ENCODE results near the gene RASGEF1C.

DNA sequence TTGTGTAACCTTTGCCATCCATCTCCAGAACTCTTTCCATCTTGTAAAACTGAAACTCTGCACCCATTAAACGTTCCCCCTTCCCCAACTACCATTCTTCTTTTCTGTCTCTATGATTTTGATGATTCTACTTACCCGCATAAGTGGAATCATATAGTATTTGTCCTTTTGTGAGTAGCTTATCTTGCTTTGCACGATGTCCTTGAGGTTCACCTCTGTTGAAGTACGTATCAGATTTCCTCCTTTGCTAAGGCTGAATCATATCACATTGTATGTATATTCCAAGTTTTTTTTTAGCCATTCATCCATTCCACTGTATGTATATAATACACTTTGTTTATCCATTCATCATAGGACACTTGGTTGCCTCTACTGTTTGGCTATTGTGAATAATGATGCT lies 134.5 kb downstream of the RASGEF1C start:
- TF ChIP-seq CTCF (IDR thresholded peaks at IDR 0.05) (no peak), POLR2A (IDR thresholded peaks at IDR 0.05) (no peak)

All from lower leg skin (tissue), 3 donors.